GM23338 (cell line): ENCODE measurements around the gene CDH4.

Source experiments
- EZH2 ChIP-seq: fragments of 200-600 bp; sonication (generic); IDR thresholded peaks from one replicate; pipeline ENCODE4 v1.8.0; 2017; ENCODE audit warnings: antibody characterized with exemption, mild to moderate bottlenecking, low read depth; ENCODE audit not compliant: unreplicated experiment
- EZH2phosphoT487 ChIP-seq: fragments of 200-600 bp; sonication (generic); IDR thresholded peaks from one replicate; pipeline ENCODE4 v1.8.1; 2018; ENCODE audit warnings: antibody characterized with exemption; ENCODE audit not compliant: unreplicated experiment
- JUNB ChIP-seq: IDR thresholded peaks from one replicate; pipeline ENCODE4 v1.6.1; 2016; ENCODE audit warnings: antibody characterized with exemption; ENCODE audit not compliant: unreplicated experiment
- POLR2AphosphoS5 ChIP-seq: IDR thresholded peaks from 2 replicates; pipeline ENCODE4 v1.6.1; 2016; ENCODE audit warnings: antibody characterized with exemption, low read depth
- ZNF331 ChIP-seq: fragments of 250-450 bp; sonication (Bioruptor Pico); IDR thresholded peaks from 2 replicates; pipeline ENCODE4 v1.5.0; 2020; ENCODE audit warnings: low read depth, mild to moderate bottlenecking, moderate library complexity
- TF ChIP-seq, protein P1 (sequence below): IDR thresholded peaks from one replicate; pipeline ENCODE4 v1.6.1; 2018; ENCODE audit warnings: antibody characterized with exemption; ENCODE audit not compliant: unreplicated experiment
- TF ChIP-seq, protein P2 (sequence below), 2 experiments: fragments of 200-600 bp in 1 of 2; sonication (generic) in 1 of 2; conservative IDR thresholded peaks; 2 replicates each; pipeline versions ENCODE4 v1.5.1 to v1.6.1; 2016 to 2017; ENCODE audit warnings: antibody characterized with exemption in 2 of 2, low read depth in 2 of 2, mild to moderate bottlenecking in 2 of 2, moderate library complexity in 1 of 2

DNA sequence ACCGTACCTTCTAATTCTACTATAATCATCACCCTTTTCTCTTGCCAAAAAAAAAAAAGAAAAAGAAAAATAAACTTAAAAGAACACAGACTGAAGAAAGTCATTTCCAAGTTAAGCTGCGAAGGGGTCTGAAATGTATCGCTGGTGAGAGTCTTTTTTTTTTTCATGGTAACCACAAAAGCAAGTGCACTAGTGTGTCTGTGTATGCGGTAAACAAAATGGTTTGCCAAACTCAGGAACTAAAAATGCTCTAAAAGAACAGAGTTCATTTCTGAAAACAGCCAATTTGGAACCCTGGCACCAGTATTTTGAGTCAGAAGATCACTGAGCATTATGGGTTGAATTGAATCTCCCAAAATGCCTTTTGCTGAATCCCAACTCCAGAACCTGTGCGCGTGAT is 46.6 kb downstream of the CDH4 start:
- TF ChIP-seq, protein P1, sequence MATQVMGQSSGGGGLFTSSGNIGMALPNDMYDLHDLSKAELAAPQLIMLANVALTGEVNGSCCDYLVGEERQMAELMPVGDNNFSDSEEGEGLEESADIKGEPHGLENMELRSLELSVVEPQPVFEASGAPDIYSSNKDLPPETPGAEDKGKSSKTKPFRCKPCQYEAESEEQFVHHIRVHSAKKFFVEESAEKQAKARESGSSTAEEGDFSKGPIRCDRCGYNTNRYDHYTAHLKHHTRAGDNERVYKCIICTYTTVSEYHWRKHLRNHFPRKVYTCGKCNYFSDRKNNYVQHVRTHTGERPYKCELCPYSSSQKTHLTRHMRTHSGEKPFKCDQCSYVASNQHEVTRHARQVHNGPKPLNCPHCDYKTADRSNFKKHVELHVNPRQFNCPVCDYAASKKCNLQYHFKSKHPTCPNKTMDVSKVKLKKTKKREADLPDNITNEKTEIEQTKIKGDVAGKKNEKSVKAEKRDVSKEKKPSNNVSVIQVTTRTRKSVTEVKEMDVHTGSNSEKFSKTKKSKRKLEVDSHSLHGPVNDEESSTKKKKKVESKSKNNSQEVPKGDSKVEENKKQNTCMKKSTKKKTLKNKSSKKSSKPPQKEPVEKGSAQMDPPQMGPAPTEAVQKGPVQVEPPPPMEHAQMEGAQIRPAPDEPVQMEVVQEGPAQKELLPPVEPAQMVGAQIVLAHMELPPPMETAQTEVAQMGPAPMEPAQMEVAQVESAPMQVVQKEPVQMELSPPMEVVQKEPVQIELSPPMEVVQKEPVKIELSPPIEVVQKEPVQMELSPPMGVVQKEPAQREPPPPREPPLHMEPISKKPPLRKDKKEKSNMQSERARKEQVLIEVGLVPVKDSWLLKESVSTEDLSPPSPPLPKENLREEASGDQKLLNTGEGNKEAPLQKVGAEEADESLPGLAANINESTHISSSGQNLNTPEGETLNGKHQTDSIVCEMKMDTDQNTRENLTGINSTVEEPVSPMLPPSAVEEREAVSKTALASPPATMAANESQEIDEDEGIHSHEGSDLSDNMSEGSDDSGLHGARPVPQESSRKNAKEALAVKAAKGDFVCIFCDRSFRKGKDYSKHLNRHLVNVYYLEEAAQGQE, result no peak
- TF ChIP-seq JUNB (no peak), POLR2AphosphoS5 (no peak), EZH2 (no peak), EZH2phosphoT487 (no peak), ZNF331 (CRISPR knock-in tag) (no peak)
- TF ChIP-seq, protein P2, sequence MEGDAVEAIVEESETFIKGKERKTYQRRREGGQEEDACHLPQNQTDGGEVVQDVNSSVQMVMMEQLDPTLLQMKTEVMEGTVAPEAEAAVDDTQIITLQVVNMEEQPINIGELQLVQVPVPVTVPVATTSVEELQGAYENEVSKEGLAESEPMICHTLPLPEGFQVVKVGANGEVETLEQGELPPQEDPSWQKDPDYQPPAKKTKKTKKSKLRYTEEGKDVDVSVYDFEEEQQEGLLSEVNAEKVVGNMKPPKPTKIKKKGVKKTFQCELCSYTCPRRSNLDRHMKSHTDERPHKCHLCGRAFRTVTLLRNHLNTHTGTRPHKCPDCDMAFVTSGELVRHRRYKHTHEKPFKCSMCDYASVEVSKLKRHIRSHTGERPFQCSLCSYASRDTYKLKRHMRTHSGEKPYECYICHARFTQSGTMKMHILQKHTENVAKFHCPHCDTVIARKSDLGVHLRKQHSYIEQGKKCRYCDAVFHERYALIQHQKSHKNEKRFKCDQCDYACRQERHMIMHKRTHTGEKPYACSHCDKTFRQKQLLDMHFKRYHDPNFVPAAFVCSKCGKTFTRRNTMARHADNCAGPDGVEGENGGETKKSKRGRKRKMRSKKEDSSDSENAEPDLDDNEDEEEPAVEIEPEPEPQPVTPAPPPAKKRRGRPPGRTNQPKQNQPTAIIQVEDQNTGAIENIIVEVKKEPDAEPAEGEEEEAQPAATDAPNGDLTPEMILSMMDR (conservative IDR thresholded peaks at IDR 0.05; ENCODE audit: low read depth in 2 of 2), result no peak
